Measurements from ENCODE around the gene OR13C2. TPM values are rescaled to one million over a fixed set of nuclear protein-coding genes. Genes with fewer than 3 reads are reported as not detected.
"Not testable (repeated sequence)": the region's sequence is repeated elsewhere in the genome, so short reads cannot be mapped to it uniquely, and the experiment has no call there.

The OR13C2 gene, protein sequence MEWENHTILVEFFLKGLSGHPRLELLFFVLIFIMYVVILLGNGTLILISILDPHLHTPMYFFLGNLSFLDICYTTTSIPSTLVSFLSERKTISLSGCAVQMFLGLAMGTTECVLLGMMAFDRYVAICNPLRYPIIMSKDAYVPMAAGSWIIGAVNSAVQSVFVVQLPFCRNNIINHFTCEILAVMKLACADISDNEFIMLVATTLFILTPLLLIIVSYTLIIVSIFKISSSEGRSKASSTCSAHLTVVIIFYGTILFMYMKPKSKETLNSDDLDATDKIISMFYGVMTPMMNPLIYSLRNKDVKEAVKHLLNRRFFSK
- not detected in 2 replicates for total RNA-seq (2014; rRNA removed)
- polyA plus RNA-seq (2012): not detected

DNA sequence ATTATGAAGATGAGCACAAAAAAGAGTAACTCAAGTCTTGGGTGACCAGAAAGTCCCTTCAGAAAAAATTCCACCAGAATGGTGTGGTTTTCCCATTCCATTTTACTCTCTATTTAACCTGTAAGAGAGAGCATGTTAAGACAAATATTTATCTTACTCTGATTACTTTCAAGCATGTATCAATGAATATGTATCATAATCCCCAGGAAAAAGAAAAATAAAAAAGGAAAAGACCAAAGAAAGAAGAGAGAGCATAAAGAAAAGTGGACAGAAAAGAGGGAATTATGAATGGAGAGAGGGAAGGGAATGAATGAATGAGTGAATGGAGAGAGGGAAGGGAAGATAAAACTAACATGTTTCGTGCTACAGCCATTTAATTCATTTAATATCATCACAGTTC is at the start of gene OR13C2:
TSS of gene OR13C2 (minus strand) at position 101 of the 400 bp plus-strand sequence. CDS start at position 101, 0 bp downstream.
- not testable (repeated sequence) for DNase-seq (ENCODE audit: low read depth)

DNA sequence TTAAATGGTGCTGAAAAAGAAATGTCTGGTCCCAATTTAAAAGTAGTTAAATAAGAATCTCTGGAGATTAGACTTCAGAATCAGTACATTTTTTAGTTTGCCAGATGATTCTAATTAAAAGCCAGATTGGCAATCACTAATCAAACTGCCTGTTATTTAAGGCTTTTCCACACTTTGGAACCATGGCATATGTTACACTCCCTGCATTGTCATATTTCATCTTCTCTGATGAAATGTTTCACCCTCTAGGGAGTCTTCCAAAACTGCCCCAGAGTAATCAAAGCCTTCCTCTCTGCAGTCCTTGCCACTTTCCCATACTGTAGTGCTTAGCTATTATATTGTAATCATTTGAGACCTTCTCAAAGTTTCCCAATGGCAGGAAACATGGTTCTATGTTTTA is 30.0 kb upstream of the OR13C2 start:
- DNase-seq (ENCODE audit: low read depth): no peak

DNA sequence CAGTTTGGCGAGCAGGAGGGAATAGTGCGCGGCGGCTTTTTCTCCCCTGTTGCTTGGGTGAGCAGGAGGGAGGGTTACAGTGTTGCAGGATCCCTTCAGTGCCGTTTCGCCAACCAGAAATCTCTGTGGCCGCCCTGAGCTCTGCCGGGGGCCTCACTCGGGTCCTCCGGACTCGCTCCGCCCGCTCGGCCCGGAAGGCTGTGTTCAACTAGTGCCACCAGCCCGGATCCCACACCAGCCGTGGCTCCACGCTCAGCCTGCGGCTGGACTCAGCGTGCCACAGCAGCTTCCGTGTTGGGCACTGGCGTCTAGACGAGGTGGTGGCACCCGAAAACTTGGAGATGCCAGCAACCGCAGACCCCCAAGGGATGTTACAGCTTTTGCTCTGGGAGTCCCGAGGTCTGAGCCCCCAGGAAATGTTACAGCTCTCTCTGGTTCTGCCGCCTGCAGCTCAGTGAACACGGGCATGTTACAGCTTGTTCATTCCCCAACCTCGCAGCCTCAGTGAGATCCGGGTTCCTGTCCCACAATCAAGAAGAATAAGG is 28.6 kb upstream of the OR13C2 start:
- DNase-seq (ENCODE audit: low read depth): no peak

DNA sequence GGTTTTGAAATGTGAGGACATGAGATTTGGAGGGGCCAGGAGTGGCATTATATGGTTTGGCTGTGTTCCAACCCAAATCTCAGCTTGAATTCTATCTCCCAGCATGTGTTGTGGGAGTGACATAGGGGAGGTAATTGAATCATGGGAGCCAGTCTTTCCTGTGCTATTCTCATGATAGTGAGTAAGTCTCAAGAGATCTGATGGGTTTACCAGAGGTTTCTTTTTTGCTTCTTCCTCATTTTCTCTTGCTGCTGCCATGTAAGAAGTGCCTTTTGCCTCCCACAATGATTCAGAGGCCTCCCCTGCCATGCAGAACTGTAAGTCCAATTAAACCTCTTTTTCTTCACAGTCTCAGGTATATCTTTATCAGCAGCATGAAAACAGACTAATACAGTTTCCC is 20.5 kb upstream of the OR13C2 start:
- not testable (repeated sequence) for DNase-seq (ENCODE audit: low read depth)

DNA sequence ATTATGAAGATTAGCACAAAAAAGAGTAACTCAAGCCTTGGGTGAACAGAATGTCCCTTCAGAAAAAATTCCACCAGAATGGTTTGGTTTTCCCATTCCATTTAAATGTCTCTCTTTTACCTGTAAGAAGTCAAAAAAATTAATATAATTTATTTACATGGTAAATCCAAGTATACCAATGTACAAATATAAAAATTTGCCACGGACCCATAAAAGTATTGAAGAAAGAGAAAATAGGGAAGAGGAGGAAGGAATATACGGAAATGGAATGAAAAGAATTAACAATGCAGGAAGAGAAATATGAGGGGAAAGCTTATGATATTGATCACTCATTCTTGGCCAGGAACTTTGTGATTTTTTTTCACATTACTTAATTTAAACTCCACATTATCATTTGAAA is 12.7 kb upstream of the OR13C2 start, which contains the start of gene OR13C9:
TSS of gene OR13C9 (minus strand) at position 101 of the 400 bp plus-strand sequence. CDS start at position 101, 0 bp downstream.
- no peak for DNase-seq (ENCODE audit: low read depth)

DNA sequence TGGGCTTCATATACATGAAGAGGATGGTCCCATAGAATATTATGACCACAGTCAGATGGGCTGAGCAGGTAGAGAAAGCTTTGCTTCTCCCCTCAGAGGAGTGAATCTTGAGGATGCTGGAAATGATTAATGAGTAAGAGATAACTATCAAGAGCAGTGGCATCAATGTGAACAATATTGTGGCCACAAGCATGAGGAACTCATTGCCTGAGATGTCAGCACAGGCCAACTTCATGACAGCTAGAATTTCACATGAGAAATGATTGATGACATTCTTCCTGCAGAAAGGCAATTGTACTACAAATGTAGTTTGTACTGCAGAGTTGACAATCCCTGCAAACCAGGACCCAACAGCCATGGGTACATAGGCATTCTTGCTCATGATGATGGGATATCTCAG is 12.0 kb upstream of the OR13C2 start:
- no peak for DNase-seq (ENCODE audit: low read depth)

DNA sequence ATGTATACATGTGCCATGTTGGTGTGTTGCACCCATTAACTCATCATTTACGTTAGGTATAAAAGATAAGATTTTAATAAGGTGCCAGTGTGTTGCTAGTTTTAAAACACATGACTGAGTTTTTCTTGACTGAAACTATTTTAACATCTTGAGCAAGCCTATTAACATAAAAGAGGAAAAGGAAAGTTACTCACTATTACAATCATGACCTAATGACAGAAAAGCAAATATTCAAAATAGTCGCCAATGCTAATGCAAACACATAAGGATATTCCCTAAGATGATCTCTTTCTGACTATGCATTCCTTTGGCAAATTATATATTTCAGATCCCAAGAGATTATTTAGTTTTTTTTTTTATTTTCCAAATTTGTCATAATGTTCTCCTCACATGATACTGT is 5.8 kb upstream of the OR13C2 start:
- no peak for DNase-seq (ENCODE audit: low read depth)

DNA sequence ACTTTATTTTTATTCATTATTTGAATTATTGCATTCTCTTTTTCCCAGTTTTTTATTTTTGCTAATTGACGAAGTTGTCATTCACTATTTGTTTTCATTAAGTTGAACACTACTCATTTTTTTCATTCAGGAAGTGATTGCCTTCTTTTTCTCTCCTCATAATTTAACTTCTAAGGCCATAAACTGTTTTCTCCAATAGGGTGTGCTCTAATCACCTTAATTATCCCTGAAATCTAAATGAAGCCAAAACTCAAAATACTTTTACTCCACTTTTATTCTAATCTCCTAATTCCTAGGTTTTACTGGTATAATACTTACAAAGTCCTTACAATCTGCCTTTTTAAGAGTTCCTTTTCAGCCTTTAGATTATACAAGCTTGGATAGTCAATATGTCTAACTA is 2.9 kb upstream of the OR13C2 start:
- DNase-seq (ENCODE audit: low read depth): no peak

DNA sequence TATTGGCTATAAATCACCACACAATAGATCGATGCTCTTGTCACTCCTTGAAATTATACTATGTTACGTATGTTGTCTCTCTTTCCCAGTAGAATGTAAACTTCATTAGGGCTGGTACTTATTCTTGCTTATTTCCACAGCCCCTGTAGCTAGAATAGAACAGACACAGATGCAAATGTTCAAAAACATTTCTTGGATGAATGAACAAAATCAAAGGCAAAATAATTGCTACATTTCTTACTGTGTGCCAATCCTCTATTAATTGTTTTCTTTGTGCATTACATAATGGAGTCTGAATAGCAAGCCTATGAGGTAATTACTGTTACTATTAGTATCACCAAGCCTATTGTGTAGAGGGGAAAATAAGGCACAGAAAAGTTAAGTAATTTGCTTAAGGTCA is 725 bp upstream of the OR13C2 start:
- no peak for DNase-seq (ENCODE audit: low read depth)

DNA sequence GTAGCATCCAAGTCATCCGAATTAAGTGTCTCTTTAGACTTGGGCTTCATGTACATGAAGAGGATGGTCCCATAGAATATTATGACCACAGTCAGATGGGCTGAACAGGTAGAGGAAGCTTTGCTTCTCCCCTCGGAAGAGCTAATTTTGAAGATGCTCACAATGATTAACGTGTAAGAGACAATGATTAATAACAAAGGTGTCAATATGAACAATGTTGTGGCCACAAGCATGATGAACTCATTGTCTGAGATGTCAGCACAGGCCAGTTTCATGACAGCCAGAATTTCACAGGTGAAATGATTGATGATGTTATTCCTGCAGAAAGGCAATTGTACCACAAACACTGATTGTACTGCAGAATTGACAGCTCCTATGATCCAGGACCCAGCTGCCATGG is 626 bp downstream of the OR13C2 start:
- DNase-seq (ENCODE audit: low read depth): no peak

DNA sequence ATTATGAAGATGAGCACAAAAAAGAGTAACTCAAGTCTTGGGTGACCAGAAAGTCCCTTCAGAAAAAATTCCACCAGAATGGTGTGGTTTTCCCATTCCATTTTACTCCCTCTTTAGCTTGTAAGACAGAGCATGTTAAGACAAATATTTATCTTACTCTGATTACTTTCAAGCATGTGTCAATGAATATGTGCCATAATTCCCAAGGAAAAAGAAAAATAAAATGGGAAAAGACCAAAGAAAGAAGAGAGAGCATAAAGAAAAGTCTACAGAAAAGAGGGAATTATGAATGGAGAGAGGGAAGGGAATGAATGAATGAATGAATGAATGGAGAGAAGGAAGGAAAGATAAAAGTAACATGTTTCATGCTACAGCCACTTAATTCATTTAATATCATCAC is 6.1 kb downstream of the OR13C2 start, which contains the start of gene OR13C5:
TSS of gene OR13C5 (minus strand) at position 101 of the 400 bp plus-strand sequence. CDS start at position 101, 0 bp downstream.
- DNase-seq (ENCODE audit: low read depth): not testable (repeated sequence)

DNA sequence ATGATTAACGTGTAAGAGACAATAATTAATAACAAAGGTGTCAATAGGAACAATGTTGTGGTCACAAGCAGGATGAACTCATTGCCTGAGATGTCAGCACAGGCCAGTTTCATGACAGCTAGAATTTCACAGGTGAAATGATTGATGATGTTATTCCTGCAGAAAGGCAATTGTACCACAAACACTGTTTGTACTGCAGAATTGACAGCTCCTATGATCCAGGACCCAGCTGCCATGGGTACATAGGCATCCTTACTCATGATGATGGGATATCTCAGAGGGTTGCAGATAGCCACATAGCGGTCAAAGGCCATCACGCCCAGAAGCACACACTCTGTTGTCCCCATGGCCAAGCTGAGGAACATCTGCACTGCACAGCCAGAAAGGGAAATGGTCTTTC is 6.7 kb downstream of the OR13C2 start:
- DNase-seq (ENCODE audit: low read depth): not testable (repeated sequence)

DNA sequence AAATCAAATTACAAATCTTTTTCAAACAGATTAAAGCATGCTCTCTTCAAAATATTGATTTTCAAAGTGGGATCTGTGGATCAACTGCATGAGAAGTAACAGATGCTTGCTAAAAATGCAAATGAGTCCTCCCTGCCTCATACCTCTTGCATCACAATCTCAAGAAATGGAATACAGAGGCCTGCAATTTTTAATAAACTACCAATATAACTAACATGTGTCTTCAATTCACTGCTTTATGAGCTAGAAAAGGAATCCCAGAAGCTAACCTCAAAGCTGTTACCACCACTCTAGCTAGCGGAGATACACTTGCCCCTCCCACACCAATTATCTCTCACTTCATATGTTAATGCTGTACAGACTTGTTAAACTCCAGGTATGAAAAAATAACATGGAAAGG is 15.8 kb downstream of the OR13C2 start:
- no peak for DNase-seq (ENCODE audit: low read depth)

DNA sequence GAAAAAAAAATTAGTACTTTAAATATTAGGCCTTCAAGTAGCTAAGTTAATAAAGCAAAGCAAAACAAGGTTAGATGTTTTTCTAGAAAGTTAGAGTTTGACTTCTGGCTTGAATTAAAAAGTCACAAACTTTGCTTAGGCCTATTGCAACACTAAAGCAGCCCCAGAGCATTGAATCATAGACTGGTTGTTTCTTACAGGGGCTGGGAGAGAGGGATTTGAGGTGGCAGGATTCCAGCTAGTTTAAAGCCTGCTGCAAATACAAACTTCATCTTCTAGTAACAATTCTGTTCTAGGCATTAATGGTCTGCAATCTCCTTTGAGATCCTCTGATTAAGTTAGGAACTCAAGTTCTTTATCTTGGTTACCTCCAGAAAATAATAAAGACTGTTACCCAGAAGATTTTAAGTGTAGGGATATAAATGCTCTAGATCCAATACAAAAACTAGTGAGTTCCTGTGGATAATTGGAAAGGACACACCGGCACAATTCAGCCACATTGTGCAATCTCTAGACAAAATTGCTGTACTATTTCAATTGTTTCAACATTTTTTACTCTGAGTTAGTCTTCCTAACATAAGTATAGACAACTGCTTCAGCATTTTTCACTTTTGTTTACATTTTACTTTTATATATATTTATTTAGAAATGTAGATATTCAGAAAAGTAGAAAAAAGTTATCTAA is 18.8 kb downstream of the OR13C2 start:
- DNase-seq (ENCODE audit: low read depth): peak; percentile 4

DNA sequence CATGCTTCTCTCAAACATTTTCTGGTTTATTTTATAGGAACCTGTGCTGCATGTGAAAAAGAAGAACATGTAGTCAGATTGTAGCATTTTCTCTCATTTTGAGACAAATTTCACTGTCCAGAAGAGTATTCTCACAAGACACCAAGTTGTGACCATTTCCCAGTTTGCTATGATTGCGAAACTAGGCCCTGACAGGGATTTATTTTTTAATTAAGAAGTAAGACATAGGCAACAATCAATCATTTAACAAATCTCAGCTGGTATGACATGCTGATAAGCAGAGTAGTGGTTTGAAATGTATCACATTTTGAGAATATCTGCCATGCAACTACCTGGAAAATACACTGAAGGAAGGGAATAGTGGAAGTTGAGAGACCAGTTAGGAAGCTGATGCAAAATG is 24.9 kb downstream of the OR13C2 start:
- no peak for DNase-seq (ENCODE audit: low read depth)

DNA sequence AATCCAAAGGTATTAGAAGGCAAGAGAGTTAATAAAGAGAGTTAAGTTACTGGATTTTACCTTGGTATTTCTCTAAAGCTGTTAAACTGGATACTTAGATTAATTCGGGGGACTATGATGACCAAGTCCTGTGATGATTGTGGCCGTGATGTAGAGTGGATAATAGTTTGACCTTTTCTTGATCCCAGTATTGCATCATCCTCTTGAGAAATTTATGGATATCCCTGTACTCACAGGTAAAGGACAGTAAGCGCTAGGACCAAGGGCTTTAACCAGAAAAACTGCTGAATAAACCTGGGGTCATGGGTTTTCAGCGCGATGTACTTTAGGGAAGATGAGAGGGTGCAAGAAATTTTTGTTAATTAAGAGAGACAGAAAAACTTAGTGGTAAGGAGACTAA is 28.2 kb downstream of the OR13C2 start:
- DNase-seq (ENCODE audit: low read depth): no peak

DNA sequence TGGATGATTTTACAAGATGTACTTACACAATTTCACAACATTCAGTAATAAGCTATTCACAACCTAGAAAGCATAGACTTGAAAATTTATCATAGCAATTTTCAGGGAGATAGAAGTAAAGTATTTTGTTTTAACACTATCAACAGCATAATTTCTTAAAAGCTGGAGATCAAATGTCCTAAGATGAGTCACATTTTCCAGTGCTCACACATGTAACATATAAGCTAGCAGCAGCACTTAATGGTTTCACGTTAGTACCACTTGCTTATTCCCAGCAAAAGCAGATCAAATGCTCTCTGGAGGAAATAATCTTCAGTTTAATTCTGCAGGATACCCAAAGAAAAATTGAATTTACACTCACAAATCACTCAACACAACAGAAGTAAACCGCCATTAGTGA is 30.0 kb downstream of the OR13C2 start:
- DNase-seq (ENCODE audit: low read depth): peak; percentile 13

DNA sequence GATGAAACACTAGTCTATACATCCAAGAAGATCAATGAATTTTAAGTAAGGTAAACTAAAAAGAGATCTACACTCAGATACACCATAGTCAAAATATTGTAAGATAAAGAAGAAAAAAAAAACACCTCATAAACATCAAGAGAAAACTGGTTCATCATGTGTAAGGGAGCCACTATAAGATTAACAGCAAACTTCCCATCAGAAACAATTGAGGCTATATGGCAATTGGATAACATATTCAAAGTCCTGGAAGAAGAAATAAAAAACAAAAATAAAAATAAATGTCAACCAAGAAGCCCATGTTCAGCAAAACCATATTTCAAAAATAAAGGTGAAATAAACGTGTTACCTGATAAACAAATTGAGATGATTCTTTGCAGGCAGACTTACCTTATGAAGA is 32.8 kb downstream of the OR13C2 start:
- no peak for DNase-seq (ENCODE audit: low read depth)

DNA sequence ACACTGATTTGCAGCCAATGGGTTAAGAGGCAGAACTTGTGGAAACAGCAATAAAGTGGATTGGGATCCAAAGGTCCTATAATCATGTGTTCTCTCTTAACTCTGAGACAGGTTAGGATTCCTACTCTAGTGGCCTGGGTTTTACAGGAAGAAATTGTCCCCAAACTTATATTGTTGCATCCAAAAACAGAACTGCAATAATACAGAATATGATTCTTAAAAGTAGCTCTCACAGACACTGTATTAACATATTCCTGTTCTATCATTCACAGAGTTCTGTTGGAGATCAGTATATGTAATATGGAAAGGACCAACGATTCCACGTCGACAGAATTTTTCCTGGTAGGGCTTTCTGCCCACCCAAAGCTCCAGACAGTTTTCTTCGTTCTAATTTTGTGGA is 36.6 kb downstream of the OR13C2 start, which contains the start of gene OR13C8:
TSS of gene OR13C8 (plus strand) at position 301 of the 400 bp plus-strand sequence. CDS start at position 301, 0 bp downstream.
- DNase-seq (ENCODE audit: low read depth): no peak

DNA sequence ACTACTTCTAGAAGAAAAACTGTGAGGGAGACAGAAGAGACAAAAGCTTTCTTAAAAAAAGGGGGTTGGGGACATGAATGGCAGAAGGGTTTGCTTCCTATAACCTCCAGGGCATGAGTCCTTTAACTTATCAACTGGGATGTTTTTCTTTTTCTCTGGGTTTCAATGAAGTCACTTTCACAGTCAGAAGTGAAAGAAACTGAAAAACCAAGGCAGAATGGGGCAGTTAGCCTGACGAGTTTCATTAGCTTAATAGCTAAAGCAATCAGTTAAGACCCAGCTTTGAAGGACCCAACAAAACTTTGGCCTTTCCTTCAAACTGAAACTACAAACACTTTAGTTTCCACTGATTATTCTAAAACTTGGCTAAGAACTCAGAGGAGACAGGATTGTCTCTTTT is 41.1 kb downstream of the OR13C2 start:
- DNase-seq (ENCODE audit: low read depth): no peak

DNA sequence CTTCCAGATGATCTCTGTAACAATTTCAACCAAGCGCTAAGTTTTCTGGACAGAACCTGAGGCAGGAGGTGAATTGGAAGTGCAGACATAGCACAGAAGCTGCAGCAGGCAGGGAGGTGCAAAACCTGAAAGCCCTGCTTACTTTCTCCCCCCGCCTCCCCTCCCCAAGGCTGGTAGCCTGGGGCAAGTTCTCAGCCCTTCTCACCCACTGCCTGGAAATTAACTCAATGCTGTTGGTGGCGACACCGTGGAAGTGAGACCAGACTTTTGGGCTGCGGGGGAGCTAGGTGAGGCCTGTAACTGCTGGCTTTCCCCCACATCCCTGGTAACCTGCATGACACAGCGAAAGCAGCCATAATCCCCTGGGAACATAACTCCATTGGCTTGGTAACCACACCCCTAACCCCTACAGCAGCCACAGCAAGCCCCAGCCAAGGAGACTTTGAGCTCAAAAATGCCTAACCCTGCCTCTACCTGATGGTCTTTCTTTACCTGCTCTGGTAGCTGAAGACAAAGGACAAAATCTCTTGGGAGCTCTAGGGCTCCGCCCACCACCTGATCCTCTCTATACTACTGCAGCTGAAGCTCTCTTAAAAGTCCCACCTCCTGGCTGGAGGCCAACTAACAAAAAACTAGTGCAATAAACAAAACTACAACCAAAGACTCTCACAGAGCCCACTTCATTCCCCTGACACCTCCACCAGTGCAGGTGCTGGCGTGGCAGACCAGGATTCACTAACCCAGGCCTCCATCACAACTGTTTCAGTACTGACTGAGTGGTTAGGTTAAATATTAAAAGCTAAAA is 48.4 kb downstream of the OR13C2 start:
- DNase-seq (ENCODE audit: low read depth): no peak

DNA sequence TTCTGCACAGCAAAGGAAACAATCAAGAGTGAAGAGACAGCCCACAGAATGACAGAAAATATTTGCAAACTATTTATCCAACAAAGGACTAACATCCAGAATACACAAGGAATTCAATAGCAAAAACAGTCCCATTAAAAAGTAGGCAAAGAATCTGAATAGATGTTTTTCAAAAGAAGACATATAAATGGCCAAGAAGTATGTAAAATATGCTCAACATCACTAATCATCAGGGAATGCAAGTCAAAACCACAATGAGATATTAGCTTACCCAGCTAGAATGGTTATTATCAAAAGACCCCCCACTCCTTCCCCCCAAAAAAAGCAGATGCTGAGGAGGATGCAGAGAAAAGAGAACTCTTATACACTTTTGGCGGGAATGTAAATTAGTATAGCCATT is 49.9 kb downstream of the OR13C2 start:
- peak; percentile 10 for DNase-seq (ENCODE audit: low read depth)
